Panc1 (cell line): ENCODE measurements around the gene ARMH2. TPM values are rescaled to one million over a fixed set of nuclear protein-coding genes. Genes with fewer than 3 reads are reported as not detected.

Experiments
- ATAC-seq: fragments of 200-7000 bp; cut with Tn5 transposase; 2 replicates; pipeline ENCODE4 v1.9.1; 2020; ENCODE audit warnings: mild to moderate bottlenecking, moderate library complexity
- BruUV-seq: library from RNA; stranded (reverse); fragments of 400-500 nt; replicated peaks from 2 replicates; lab custom pipeline; 2021; lab: Mats Ljungman, UMichigan
- CTCF ChIA-PET: fragments of 300-600 bp; sonication (Branson Sonifier 250); formaldehyde crosslinking; loops from one replicate; lab custom pipeline; 2022; ENCODE audit warnings: antibody characterized with exemption; lab: Charles Lee
- POLR2A ChIA-PET: fragments of 300-600 bp; sonication (Branson Sonifier 250); formaldehyde crosslinking; loops from one replicate; lab custom pipeline; 2022; ENCODE audit warnings: antibody characterized with exemption; lab: Charles Lee
- DNase-seq: peaks from one replicate; pipeline ENCODE4 v3.0.0-alpha.2; 2010; ENCODE audit warnings: low read depth, low spot score
- H3K27ac ChIP-seq: 2 replicates; pipeline ENCODE4 v1.5.1; 2011; ENCODE audit warnings: mild to moderate bottlenecking, low read length, inconsistent platforms
- H3K27me3 ChIP-seq: fragments of 200-500 bp; sonication (Bioruptor generic); 2 replicates; pipeline ENCODE4 v1.6.0; 2014; ENCODE audit warnings: low read length, inconsistent platforms; ENCODE audit not compliant: control insufficient read depth, insufficient read depth
- H3K36me3 ChIP-seq: fragments of 200-500 bp; sonication (Bioruptor generic); 2 replicates; pipeline ENCODE4 v1.5.1; 2014; ENCODE audit warnings: inconsistent platforms, mild to moderate bottlenecking, low read length, moderate library complexity; ENCODE audit not compliant: control insufficient read depth, insufficient read depth
- H3K4me1 ChIP-seq: 2 replicates; pipeline ENCODE4 v1.5.1; 2011; ENCODE audit warnings: inconsistent platforms, mild to moderate bottlenecking, low read length, moderate library complexity; ENCODE audit not compliant: control insufficient read depth, insufficient read depth
- H3K4me3 ChIP-seq, 2 experiments: 2 replicates each; pipeline ENCODE4 v1.5.1; 2011 to 2012; ENCODE audit warnings: low read depth in 2 of 2, low read length in 2 of 2, mild to moderate bottlenecking in 2 of 2, inconsistent platforms in 1 of 2, moderate library complexity in 1 of 2
- H3K9me3 ChIP-seq: fragments of 200-500 bp; sonication (Bioruptor generic); 2 replicates; pipeline ENCODE4 v1.5.1; 2014; ENCODE audit warnings: low read depth, mild to moderate bottlenecking, inconsistent platforms, low read length, moderate library complexity; ENCODE audit not compliant: control insufficient read depth, insufficient read depth
- POLR2AphosphoS5 ChIP-seq: IDR thresholded peaks from 2 replicates; pipeline ENCODE4 v1.6.1; 2012; ENCODE audit warnings: mild to moderate bottlenecking, low read depth, low read length, moderate library complexity
- SIN3A ChIP-seq: IDR thresholded peaks from 2 replicates; pipeline ENCODE4 v1.6.1; 2012; ENCODE audit warnings: low read depth, mild to moderate bottlenecking, low read length, moderate library complexity, borderline replicate concordance; ENCODE audit not compliant: insufficient read depth
- TCF7L2 ChIP-seq: IDR thresholded peaks from 2 replicates; pipeline ENCODE4 v1.6.1; 2011; ENCODE audit warnings: mild to moderate bottlenecking, low read depth, low read length, inconsistent platforms
- in situ Hi-C: cut with HindIII; loops from 2 replicates; pipeline ENCODE4 v1.10.0; 2016; ENCODE audit warnings: low sequenced_read_pairs, low pct_unique_long_range_greater_than_20kb
- intact Hi-C: fragments of 100-400 bp; cut with micrococcal nuclease; formaldehyde crosslinking; loops from one replicate; pipeline ENCODE4 v1.10.0; 2022; ENCODE audit not compliant: unreplicated experiment
- total RNA-seq: library from RNA; stranded (reverse); gene quantifications from one replicate; pipeline ENCODE4 v1.2.1, GENCODE V29; 2021; ENCODE audit not compliant: unreplicated experiment
- TF ChIP-seq, protein P1 (sequence below), 2 experiments: IDR thresholded peaks; 2 replicates each; pipeline ENCODE4 v1.6.1; 2011 to 2012; ENCODE audit warnings: low read depth in 2 of 2, control low read depth in 1 of 2, low read length in 1 of 2, mild to moderate bottlenecking in 1 of 2, moderate library complexity in 1 of 2; ENCODE audit not compliant: insufficient read depth in 1 of 2
- TF ChIP-seq, protein P2 (sequence below): fragments of 450-650 bp; IDR thresholded peaks from 2 replicates; pipeline ENCODE4 v1.5.1; 2017; ENCODE audit warnings: mild to moderate bottlenecking

The ARMH2 gene
- total RNA-seq, 1 experiment from 2014 or later: not detected

DNA sequence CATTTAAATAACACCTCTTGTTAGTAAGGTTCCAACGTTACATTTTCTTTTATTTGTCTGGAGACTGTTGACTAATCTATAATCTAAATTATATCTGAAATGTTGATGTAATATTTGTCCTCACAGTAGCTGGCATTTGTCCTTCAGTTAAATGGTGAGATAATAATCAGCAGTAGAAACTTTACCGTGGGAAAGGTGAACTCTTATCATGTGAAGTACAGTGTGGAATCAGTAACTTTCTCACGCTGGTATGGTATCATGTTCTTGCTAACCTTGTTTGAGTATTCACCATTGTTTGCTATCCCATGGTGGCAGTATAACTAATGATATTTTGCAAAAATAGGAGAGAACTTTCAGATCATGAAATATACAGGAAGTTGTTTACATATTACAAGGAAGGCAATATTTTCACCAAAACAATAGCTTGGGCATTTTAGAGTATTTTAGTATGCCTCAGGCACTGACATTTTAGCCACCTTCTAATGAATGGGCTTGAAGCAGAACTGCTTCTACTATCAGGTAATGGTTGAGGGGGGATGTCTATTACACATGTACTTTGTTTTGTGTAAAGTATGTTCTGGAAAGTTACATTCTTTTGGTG lies 19.2 kb downstream of the ARMH2 start:
- H3K27me3 ChIP-seq: no peaks in the 10 kb centered on the region
- intact Hi-C loops (no loop called here), in situ Hi-C loops (no loop called here)
- BruUV-seq: no TSS peak
- no peaks in the 10 kb centered on the region for H3K9me3 ChIP-seq
- POLR2A ChIA-PET: no interaction called here
- DNase-seq (no peak), ATAC-seq (no peak)
- H3K4me3 ChIP-seq: no peak overlapping the region
- H3K4me1 ChIP-seq: peaks cover 26% of the 10 kb centered on the region; the same call in 1 of the 2 replicates
- H3K27ac ChIP-seq: no peak overlapping the region
- CTCF ChIA-PET: no interaction called here
- TF ChIP-seq, protein P1, sequence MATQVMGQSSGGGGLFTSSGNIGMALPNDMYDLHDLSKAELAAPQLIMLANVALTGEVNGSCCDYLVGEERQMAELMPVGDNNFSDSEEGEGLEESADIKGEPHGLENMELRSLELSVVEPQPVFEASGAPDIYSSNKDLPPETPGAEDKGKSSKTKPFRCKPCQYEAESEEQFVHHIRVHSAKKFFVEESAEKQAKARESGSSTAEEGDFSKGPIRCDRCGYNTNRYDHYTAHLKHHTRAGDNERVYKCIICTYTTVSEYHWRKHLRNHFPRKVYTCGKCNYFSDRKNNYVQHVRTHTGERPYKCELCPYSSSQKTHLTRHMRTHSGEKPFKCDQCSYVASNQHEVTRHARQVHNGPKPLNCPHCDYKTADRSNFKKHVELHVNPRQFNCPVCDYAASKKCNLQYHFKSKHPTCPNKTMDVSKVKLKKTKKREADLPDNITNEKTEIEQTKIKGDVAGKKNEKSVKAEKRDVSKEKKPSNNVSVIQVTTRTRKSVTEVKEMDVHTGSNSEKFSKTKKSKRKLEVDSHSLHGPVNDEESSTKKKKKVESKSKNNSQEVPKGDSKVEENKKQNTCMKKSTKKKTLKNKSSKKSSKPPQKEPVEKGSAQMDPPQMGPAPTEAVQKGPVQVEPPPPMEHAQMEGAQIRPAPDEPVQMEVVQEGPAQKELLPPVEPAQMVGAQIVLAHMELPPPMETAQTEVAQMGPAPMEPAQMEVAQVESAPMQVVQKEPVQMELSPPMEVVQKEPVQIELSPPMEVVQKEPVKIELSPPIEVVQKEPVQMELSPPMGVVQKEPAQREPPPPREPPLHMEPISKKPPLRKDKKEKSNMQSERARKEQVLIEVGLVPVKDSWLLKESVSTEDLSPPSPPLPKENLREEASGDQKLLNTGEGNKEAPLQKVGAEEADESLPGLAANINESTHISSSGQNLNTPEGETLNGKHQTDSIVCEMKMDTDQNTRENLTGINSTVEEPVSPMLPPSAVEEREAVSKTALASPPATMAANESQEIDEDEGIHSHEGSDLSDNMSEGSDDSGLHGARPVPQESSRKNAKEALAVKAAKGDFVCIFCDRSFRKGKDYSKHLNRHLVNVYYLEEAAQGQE (IDR thresholded peaks at IDR 0.05; ENCODE audit: insufficient read depth in 1 of 2, low read depth in 2 of 2, low read length in 1 of 2): no peak
- no peak for TF ChIP-seq SIN3A
- TF ChIP-seq, protein P2, sequence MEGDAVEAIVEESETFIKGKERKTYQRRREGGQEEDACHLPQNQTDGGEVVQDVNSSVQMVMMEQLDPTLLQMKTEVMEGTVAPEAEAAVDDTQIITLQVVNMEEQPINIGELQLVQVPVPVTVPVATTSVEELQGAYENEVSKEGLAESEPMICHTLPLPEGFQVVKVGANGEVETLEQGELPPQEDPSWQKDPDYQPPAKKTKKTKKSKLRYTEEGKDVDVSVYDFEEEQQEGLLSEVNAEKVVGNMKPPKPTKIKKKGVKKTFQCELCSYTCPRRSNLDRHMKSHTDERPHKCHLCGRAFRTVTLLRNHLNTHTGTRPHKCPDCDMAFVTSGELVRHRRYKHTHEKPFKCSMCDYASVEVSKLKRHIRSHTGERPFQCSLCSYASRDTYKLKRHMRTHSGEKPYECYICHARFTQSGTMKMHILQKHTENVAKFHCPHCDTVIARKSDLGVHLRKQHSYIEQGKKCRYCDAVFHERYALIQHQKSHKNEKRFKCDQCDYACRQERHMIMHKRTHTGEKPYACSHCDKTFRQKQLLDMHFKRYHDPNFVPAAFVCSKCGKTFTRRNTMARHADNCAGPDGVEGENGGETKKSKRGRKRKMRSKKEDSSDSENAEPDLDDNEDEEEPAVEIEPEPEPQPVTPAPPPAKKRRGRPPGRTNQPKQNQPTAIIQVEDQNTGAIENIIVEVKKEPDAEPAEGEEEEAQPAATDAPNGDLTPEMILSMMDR: no peak
- no peak for TF ChIP-seq TCF7L2
- TF ChIP-seq POLR2AphosphoS5: no peak
- peaks cover 34% of the 10 kb centered on the region for H3K36me3 ChIP-seq

DNA sequence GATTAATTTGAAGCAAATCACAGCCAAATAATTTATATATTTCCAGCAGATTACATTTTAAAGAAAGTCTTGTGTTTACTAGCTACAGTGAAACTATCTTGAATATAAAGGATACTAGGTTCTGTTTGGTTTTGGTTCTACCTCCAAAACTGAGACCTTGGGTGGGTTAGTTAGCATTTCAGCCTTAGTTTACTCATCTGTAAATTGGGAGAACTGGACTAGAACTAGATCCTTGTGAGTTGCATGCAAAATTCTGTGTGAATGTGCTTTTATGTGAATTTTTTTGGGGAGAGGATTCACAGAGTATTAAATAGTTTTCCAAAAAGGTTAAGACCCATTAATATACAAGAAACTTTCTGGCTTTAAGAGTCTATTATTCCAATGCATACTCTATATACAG lies 19.8 kb downstream of the ARMH2 start:
- in situ Hi-C loops (no loop called here), intact Hi-C loops (no loop called here)
- DNase-seq (no peak), ATAC-seq (no peak)
- H3K9me3 ChIP-seq: no peaks in the 10 kb centered on the region
- ChIA-PET POLR2A (no interaction called here), CTCF (no interaction called here)
- peaks cover 26% of the 10 kb centered on the region; the same call in 1 of the 2 replicates for H3K4me1 ChIP-seq
- H3K4me3 ChIP-seq: no peak overlapping the region
- TF ChIP-seq SIN3A (no peak), TCF7L2 (no peak), POLR2AphosphoS5 (no peak)
- TF ChIP-seq, protein P2: no peak
- TF ChIP-seq, protein P1 (IDR thresholded peaks at IDR 0.05; ENCODE audit: insufficient read depth in 1 of 2, low read depth in 2 of 2, low read length in 1 of 2): no peak
- no TSS peak for BruUV-seq
- H3K27ac ChIP-seq: peak overlapping the region; percentile 30; the same call in 1 of the 2 replicates
- peaks cover 28% of the 10 kb centered on the region; the same call in 1 of the 2 replicates for H3K36me3 ChIP-seq
- no peaks in the 10 kb centered on the region for H3K27me3 ChIP-seq
